ENCODE results near the gene MKI67.
"Not testable (repeated sequence)": the region's sequence is repeated elsewhere in the genome, so short reads cannot be mapped to it uniquely, and the experiment has no call there.

MKI67 gene

GRCh38 chr10:128147669-128148068 lies 21.4 kb upstream of the MKI67 start:
- peak; percentile 57 for DNase-seq

DNA sequence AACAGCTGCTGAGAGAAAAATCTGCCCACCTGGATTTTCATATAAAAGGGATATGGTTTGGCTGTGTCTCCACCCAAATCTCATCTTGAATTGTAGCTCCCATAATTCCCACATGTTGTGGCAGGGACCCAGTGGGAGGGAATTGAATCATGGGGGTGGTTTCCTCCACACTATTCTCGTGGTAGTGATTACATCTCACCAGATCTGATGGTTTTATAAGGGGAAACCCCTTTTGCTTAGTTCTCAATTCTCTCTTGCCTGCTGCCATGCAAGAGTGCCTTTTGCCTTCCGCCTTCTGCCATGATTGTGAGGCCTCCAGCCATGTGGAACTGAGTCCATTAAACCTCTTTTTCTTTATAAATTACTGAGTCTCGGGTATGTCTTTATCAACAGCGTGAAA lies 20.8 kb upstream of the MKI67 start:
- DNase-seq = peak; percentile 91

DNA sequence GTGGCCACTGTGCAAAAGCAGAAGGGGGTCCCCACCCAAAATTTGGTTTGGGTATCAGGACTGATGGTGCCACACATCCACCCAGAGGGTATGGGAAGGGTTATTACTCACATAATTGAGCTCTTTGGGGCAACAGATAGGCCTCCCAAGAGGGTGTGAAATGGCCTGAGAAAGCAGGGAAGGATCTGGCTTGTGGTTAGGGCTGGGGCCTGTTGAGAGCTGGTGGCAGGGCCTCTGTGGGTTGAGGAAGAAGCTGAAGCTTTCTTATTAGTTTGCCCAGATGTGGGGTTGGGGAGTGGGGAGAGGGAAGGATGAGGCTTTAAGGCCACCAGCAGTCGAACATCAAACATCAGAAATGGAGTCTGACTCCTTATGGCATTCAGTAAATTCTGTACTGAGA lies 18.3 kb upstream of the MKI67 start:
- no peak for DNase-seq

- no peak for DNase-seq
These were observed 17.3 kb upstream of the MKI67 start for GRCh38 chr10:128143531-128143930.

DNA sequence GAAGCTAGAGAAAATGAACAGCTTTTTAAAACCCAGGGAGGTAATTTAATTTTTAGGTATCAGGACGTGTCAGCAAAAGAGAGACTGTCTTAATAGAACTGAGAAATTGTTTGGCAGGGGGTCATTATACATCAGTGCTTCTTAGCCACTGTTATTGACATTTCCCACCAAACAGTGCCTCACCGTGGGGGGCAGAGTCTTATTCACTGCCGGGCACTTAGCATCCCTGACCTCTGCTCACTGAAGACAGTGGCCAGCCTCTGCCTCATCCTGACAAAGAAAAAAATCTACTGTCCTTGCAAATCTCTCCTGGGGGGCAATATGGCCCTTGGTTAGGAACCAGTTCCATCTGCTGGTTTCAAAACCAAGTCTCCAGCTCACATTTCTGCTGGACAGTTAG lies 14.2 kb upstream of the MKI67 start:
- no peak for DNase-seq

DNA sequence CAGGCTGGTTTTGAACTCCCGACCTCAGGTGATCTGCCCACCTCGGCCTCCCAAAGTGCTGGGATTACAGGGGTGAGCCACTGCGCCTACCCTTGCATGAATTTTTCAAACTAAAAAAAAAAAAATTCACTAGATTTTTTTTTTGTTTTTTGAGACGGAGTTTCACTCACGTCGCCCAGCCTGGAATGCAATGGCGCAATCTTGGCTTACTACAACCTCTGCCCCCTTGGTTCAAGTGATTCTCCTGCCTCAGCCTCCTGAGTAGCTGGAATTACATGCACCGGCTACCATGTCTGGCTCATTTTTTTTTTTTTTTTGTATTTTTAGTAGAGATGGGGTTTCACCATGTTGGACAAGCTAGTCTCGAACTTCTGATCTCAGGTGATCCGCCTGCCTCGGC lies 12.2 kb upstream of the MKI67 start:
- DNase-seq = not testable (repeated sequence)

DNA sequence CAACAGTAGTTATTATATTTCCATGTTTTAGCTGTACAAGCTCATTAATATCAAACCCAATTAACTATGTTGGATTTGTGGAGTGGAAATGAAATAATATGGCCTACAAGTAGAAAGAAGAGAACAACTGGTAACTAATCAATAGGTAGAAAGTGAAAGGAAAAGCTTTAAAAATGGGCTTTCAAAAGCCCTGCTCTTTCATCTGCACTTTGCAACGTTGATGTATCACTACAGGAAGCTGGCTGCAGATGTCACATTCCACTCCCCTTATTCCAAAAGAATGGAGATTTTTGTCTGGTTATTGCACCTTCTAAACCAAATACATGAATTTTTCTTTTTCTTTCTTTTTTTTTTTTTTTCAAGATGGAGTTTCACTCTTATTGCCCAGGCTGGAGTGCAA lies 11.7 kb upstream of the MKI67 start:
- peak; percentile 47 for DNase-seq

- no peak for DNase-seq
These were observed 3.8 kb upstream of the MKI67 start for GRCh38 chr10:128130051-128130450.

DNA sequence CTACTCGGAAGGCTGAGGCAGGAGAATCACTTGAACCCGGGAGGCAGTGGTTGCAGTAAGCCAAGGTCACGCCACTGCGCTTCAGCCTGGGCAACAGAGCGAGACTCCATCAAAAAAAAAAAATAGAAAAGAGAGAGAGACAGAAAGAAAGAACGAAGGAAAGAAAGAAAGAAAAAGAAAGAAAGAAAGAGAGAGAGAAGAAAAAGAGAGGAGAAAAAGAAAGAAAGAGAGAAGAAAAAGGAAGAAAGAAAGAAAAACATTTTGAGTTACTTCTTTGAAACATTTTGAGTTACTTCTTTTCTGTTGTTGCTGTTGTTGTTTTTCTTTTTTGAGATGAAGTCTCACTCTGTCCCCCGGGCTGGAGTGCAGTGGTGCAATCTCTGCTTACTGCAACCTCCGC lies 2.4 kb upstream of the MKI67 start:
- DNase-seq = no peak

DNA sequence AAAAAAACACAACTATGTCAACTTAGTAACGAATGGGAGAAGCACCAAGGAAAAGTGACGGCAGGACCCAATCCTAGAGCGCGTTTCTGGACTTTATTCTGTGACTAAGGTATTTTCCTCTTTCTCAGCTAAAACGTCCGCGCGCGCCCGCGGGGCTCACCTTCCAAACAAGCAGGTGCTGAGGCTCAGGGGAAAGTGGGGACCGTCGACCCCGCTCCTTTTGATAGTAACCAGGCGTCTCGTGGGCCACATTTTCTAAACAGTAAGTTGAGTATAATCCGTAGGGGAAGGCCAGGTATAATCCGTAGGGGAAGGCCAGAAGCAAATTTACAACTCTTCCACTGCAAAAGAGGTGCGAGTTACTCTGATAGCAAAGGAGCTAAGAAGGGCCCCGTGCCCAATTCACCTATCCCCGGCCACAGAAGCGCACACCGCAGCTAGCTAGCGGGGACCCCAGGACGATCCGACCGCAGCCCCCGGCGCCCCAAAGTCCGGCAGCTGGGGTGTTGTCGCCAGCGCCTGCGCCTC lies 743 bp downstream of the MKI67 start:
- DNase-seq = no peak

DNA sequence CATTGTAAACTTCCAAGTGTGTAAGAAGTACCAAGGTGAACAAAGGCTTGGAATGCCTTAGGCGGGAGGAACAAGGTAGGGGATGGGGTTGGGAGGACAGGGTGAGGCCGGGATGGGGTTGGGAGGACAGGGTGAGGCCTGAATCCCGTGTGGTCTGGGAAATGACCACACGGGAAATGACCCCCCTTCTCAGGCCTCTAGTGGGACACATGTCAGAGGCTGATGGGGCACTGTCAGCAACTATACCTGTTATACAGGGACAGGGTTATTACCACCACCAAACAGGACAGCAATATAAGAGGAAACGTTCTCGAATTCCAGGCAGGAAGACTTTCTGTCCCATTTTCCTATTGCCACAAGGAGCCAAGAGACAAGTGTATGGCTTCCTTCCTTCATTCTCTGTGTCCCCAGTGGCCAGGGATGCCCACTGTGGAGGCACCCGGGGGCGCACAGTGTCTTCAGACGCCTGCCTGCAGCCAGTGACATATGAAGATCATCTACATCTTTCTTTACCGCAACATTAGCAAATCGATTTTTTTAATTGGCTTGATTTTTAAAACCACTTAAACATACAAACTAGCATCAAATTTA lies 1.3 kb downstream of the MKI67 start:
- DNase-seq = no peak

- no peak for DNase-seq
These were observed 2.4 kb downstream of the MKI67 start for GRCh38 chr10:128123846-128124245.

- DNase-seq = peak; percentile 60
These were observed 3.3 kb downstream of the MKI67 start for GRCh38 chr10:128122931-128123330.

DNA sequence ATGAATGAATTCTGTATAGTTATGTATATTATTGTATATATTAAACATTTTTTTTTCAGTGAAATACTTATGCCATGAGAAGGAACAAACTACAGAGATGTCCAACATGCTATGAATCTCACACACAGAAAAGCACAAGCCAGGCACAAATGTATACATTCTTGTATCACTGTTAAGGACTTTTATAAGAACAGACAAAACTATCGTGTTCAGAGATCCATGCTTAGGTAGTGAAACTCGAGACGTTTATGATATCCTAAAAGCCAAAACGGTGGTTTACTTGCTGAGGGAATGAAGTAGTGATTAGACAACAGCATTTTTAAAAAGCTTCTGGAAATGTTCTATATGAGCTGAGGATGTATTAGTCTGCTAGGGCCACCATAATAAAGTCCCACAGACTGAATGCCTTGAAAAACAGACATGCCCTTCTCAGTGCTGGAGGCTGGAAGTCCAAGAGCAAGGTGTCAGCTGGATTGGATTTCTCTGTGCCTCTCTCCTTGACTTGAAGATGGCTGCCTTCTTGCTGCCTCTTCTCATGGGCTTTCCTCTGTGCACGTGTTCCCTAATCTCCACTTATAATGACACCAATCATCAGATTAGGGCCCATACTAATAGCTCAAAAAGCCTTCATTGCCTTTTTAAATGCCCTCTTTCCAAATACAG lies 4.3 kb downstream of the MKI67 start:
- DNase-seq = no peak

DNA sequence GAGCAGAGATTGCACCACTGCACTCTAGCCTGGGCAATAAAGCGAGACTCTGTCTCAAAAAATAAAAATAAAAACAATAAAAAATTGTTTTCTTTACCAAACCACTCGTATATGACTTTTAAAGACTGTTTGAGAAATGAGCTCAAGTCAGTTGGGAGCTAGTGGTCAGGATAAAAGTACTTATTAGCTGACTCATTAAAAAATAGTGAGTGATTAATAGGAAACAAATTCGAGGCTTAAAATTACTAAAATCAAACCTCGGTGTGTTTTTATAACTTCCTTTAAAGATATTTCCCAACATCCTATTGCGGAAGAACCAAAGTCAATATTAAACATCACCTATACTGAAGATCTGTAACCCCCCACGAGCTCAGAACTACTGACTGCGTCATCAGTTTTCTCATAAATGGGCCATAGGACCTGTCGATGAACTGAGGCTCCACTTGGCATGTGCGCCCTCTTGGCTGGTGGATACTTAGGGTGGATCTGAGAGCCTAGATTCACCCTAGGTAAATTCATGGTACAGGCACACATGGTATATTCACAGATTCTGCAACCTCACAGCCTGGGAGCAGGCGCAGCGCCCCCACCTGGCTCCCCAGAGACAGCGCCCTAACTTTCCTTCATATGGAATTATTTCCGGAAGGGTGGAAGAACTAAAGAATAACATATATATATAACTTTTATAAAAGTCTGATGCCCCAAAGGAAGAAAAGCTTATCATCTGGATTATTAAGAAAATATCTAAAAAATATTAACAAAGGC lies 9.2 kb downstream of the MKI67 start:
- no peak for DNase-seq

GRCh38 chr10:128116187-128116586 lies 10.0 kb downstream of the MKI67 start:
- DNase-seq = no peak

DNA sequence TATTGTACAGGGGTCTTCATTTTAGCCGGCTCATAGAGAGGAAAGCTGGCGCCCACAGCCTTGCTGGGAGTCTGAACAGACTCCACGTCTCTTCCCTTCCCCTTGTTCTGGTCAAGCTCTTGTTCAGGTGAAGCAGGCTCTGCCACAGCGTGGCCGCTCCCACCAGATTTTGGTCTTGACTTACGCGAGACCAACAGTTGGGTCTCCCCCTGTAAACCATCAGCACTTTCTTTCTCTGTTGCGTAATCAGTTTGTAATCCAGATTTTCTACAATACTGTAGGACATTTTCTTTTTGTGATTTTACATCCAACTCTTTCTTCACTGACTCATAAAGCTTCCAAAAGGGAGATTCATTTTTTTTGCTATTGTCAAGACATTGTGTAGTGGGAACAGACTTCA lies 10.9 kb downstream of the MKI67 start:
- no peak for DNase-seq

DNA sequence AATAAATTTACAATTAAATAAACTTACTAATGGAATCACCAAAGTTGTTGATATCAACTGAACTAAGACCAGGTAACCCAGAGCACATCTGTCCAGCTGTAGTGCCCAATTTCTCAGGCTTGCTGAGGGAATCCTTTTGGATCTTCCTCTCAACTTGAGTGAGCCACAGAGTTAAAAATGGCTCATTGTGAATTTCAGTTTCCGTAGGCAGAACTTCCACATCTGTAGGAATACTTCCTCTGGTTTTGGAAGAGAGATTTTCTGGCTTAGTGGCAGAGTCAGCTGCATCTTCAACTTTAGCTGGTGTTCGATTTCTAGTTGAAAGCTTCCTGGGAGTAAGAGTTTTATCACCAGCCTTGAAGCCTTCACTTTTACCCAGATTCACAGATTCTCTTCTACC lies 11.3 kb downstream of the MKI67 start:
- DNase-seq = peak; percentile 40

GRCh38 chr10:128113026-128113425 lies 13.2 kb downstream of the MKI67 start:
- no peak for DNase-seq

- no peak for DNase-seq
These were observed 14.5 kb downstream of the MKI67 start for GRCh38 chr10:128111696-128112095.

- DNase-seq = no peak
These were observed 15.9 kb downstream of the MKI67 start for GRCh38 chr10:128110339-128110738.

- no peak for DNase-seq
These were observed 16.5 kb downstream of the MKI67 start for GRCh38 chr10:128109707-128110106.

DNA sequence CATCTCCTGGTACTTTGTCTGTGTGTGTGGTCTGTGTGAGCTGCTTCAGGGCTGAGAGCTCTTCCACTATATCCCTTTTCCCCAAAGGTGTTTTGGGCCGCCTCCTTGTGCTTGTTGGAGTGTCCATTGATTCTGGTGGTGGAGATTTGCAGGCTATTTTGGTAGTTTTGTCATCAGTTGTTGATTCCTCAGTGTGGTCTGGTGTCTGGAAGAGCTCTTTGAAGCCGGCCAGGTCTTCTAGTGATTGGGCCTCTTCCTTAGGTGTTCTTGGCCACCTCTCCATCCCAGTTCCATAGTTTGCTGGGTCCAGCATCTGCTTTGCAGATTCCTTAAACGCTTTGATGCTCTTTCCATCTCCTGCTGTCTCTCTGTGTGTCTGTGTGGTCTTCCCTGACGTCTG lies 20.8 kb downstream of the MKI67 start:
- no peak for DNase-seq

DNA sequence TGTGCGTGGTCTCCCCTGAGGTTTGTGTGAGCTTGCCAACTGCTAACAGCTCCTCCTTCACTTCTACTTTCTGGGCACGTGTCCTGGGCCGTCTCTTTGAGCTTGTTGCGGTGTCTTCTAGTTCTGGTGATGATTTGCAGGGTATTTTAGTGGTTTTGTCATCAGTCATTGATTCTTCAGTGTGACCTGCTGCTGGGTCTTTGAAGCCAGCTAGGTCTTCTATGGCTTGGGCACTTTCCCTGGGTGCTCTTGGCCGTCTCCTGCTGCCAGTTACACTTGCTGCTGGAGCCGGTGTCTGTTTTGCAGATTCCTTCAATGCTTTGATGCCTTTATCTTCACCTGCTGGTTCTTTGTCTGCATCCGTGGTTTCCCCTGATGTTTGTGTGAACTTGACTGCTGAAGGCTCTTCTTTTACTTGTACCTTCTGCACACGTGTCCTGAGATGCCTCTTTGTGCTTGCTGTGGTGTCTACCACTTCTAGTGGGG lies 23.0 kb downstream of the MKI67 start:
- DNase-seq = no peak
